GM19455 (cell line): Measurements from ENCODE around the gene CD1D.

Experiments used
- ATAC-seq: cut with Tn5 transposase; IDR thresholded peaks from one replicate; pipeline ENCODE4 v1.9.1; 2021; ENCODE audit not compliant: unreplicated experiment

CD1D gene

GRCh38 chr1:158180741-158181576, at the start of gene CD1D:
CD1D (plus strand) TSS chr1:158180895; CDS start chr1:158181102, 207 bp downstream.
- no peak for ATAC-seq

GRCh38 chr1:158131217-158131616, 49.5 kb upstream of the CD1D start:
- ATAC-seq, result no peak

- ATAC-seq, result no peak
Observed at GRCh38 chr1:158140764-158141192, 39.9 kb upstream of the CD1D start.

GRCh38 chr1:158145173-158145719, 35.4 kb upstream of the CD1D start:
- ATAC-seq, result no peak

- no peak for ATAC-seq
Observed at GRCh38 chr1:158146165-158146564, 34.5 kb upstream of the CD1D start.

- no peak for ATAC-seq
Observed at GRCh38 chr1:158146739-158147138, 34.0 kb upstream of the CD1D start.

- no peak for ATAC-seq
Observed at GRCh38 chr1:158147401-158147800, 33.3 kb upstream of the CD1D start.

- ATAC-seq, result no peak
Observed at GRCh38 chr1:158147869-158148268, 32.8 kb upstream of the CD1D start.

GRCh38 chr1:158148468-158148867, 32.2 kb upstream of the CD1D start:
- ATAC-seq, result no peak

GRCh38 chr1:158149175-158149574, 31.5 kb upstream of the CD1D start:
- ATAC-seq, result no peak

- peak; percentile 81 for ATAC-seq
Observed at GRCh38 chr1:158149577-158150269, 31.0 kb upstream of the CD1D start.

GRCh38 chr1:158150523-158150922, 30.2 kb upstream of the CD1D start:
- no peak for ATAC-seq

GRCh38 chr1:158153179-158153578, 27.5 kb upstream of the CD1D start:
- ATAC-seq, result no peak

- no peak for ATAC-seq
Observed at GRCh38 chr1:158153746-158154444, 26.8 kb upstream of the CD1D start.

- ATAC-seq, result no peak
Observed at GRCh38 chr1:158154501-158154900, 26.2 kb upstream of the CD1D start.

GRCh38 chr1:158155673-158156072, 25.0 kb upstream of the CD1D start:
- no peak for ATAC-seq

GRCh38 chr1:158159597-158159996, 21.1 kb upstream of the CD1D start:
- no peak for ATAC-seq

- no peak for ATAC-seq
Observed at GRCh38 chr1:158161446-158161845, 19.2 kb upstream of the CD1D start.

- peak; percentile 98 for ATAC-seq
Observed at GRCh38 chr1:158163000-158163947, 17.4 kb upstream of the CD1D start.

- no peak for ATAC-seq
Observed at GRCh38 chr1:158169105-158169504, 11.6 kb upstream of the CD1D start.
